Transverse colon (tissue), 4 donors: ENCODE results near the gene CRHBP.

Experiments used
- CTCF ChIP-seq, 5 experiments: fragments of 200-600 bp in 3 of 5; fragments of 450-650 bp in 2 of 5; sonication (generic) in 3 of 5; IDR thresholded peaks; 1 replicate in 2 of 5; 2 replicates in 3 of 5; pipeline ENCODE4 v1.5.1; 2016 to 2017; ENCODE audit warnings: antibody characterized with exemption in 5 of 5, inconsistent platforms in 3 of 5, mild to moderate bottlenecking in 2 of 5, moderate library complexity in 1 of 5
- EP300 ChIP-seq: sonication (generic); formaldehyde crosslinking; IDR thresholded peaks from one replicate; pipeline ENCODE4 v1.6.1; 2017; ENCODE audit warnings: antibody characterized with exemption, low read depth
- POLR2A ChIP-seq: fragments of 450-650 bp; IDR thresholded peaks from one replicate; pipeline ENCODE4 v1.6.1; 2016; ENCODE audit warnings: antibody characterized with exemption, mild to moderate bottlenecking, moderate library complexity
- POLR2AphosphoS5 ChIP-seq, 3 donors: sonication (generic); formaldehyde crosslinking; IDR thresholded peaks; one replicate each; pipeline ENCODE4 v1.6.1; 2016; ENCODE audit warnings: antibody characterized with exemption in 3 of 3

GRCh38 chr5:76972689-76973088 is 19.8 kb downstream of the CRHBP start:
- TF ChIP-seq CTCF (IDR thresholded peaks at IDR 0.05) = no peak
- no peak for TF ChIP-seq POLR2A
- no peak for TF ChIP-seq POLR2AphosphoS5 (IDR thresholded peaks at IDR 0.05)
- no peak for TF ChIP-seq EP300
